MV-4-11 (cell line): ENCODE data around the gene FLYWCH1.

Experiments
- DNase-seq: peaks from one replicate; lab custom pipeline; 2025; lab: John Stamatoyannopoulos, UW

The FLYWCH1 gene, protein sequence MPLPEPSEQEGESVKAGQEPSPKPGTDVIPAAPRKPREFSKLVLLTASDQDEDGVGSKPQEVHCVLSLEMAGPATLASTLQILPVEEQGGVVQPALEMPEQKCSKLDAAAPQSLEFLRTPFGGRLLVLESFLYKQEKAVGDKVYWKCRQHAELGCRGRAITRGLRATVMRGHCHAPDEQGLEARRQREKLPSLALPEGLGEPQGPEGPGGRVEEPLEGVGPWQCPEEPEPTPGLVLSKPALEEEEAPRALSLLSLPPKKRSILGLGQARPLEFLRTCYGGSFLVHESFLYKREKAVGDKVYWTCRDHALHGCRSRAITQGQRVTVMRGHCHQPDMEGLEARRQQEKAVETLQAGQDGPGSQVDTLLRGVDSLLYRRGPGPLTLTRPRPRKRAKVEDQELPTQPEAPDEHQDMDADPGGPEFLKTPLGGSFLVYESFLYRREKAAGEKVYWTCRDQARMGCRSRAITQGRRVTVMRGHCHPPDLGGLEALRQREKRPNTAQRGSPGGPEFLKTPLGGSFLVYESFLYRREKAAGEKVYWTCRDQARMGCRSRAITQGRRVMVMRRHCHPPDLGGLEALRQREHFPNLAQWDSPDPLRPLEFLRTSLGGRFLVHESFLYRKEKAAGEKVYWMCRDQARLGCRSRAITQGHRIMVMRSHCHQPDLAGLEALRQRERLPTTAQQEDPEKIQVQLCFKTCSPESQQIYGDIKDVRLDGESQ

GRCh38 chr16:2911638-2912329, at the start of gene FLYWCH1:
Gene FLYWCH1, plus strand, starts transcription at chr16:2911931. Its CDS starts 17,755 bp downstream, at chr16:2929686.
- DNase-seq: peak; percentile 96

- no peak for DNase-seq
Measured at GRCh38 chr16:2865651-2866050, 46.1 kb upstream of the FLYWCH1 start.

DNA sequence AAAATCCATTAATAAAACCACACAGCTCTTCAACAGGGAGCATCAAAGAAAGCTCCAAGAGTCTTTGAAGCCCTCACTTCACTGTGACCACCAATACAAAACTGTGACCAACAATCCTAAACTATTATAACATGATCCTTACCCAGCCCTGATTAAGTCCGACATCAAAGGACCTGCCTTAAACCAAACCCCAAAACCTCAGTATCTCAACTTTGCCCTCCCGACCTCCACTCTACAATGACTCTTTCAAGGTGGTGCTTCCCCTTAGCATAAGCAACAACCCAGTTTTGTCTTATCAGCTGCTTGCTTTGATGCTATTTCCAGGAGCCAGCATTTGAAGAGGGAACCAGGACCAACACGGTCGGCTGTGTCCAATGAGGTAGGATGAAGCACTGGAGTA, 45.3 kb upstream of the FLYWCH1 start:
- DNase-seq: no peak

GRCh38 chr16:2867661-2867986, 44.1 kb upstream of the FLYWCH1 start:
- DNase-seq: no peak

DNA sequence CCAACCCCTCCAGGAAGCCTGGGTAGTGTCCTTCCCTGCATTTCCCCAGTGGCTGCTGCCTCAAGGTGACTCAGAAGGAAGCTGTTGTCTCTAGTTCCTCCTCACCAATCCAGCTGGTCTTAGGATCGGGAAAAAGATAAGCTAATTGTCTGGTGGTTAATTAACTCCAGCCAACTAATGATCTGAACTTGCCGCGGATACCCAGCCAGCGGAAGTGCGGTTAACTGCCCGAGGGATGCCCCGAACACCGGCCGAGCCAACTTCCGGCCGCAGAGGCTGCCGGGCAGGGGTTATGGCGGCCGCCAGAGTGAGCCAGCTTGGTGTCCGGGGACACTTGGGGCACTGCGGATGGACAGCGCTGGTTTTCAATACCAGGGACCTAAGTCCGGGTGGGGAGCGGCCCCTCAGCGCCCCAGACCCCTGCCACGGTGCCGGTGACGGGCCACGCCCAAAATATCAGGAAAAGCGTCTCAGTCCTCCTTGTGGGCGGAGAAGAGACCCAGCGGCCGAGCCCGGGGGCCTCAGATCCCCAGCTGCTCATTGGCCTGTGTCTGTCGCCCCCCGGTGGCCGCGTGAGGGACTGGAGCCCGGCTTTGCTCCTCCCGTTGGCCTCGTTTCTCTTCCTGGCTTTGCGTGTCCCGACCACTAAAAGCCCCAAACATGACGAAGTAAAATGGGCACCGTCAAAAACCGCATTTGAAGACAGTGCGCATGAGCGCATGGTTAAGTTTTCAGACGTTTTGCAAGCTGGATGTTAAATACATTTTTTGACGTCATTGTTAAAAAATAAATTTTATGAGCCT, 43.5 kb upstream of the FLYWCH1 start:
- peak; percentile 97 for DNase-seq

DNA sequence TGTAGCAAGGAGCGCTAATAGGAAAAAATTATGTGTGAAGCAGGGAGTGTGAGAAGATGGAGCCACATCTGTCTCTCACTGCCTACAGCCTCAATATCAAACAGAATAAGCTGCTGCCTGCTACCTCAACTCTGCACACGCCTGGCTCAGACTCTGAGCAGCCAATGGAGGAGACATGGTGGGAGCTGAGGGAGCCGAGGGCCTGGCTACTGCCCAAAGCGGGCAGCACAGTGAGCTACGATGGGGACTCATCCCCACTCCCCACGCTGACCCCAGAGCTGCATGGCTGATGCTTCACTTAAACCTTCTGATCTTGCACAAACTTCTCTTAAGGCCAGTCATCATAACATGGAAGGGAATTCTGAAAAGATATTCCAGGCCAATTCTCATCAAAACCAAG, 39.8 kb upstream of the FLYWCH1 start:
- no peak for DNase-seq

GRCh38 chr16:2874032-2874911, 37.5 kb upstream of the FLYWCH1 start:
- no peak for DNase-seq

DNA sequence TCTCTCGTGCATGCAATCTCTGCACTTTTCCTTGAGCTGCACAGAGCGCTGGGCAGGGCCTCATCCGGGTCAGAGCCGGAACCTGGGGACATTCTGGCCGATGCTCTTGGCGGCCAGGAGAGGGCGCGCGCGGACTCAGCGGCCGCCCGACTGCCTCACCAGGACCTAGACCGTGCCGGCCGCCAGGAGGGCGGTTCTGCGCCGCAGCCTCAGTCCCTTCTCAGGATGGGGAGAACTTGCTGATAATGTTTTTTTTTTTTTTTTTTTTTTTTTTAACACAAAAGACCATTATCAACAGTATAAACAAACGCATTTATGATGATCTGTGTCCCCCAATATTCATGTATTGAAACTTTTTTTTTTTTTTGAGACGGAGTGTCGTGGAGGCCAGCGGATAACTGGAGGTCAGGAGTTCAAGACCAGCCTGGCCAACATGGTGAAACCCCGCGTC, 36.8 kb upstream of the FLYWCH1 start:
- DNase-seq: peak; percentile 63

DNA sequence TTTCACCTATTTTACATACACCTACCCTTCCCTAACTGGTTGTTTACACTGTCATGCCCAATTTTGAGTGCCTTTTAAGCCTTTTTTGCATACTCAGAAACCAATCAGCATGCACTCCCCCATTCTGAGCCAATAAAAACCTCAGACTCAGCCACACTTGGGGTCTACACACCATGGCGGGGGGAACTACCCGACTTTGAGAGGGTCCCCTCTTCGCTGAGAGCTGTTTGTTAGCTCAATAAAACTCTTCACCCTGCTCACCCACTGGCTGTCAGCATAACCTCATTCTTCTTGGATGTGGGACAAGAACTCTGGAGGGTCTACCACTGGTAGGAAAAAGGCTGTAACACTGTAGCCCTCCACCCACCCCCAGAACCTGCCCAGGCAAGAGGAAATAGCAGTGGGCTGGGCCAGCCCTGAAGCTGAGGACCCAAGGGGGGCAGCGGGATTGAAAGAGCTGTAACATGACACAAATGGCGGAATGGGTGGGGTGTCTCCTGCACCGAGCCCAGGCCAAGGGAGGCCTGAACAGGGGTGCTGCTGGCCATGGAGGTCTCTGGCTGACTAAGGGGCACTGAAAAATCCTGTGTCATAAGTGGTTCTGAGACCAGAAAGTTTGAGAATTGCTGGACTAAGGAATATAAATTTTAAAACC, 31.8 kb upstream of the FLYWCH1 start:
- no peak for DNase-seq

GRCh38 chr16:2881783-2882649, 29.7 kb upstream of the FLYWCH1 start:
- no peak for DNase-seq

GRCh38 chr16:2882650-2883457, 28.9 kb upstream of the FLYWCH1 start, which contains the start of gene FLYWCH2:
Gene FLYWCH2, plus strand, starts transcription at chr16:2883215. Its CDS starts 13,235 bp downstream, at chr16:2896450.
- peak; percentile 98 for DNase-seq

GRCh38 chr16:2883458-2883908, 28.2 kb upstream of the FLYWCH1 start:
- DNase-seq: no peak

GRCh38 chr16:2884041-2884451, 27.7 kb upstream of the FLYWCH1 start:
- DNase-seq: no peak

- DNase-seq: no peak
Measured at GRCh38 chr16:2894231-2894630, 17.5 kb upstream of the FLYWCH1 start.

DNA sequence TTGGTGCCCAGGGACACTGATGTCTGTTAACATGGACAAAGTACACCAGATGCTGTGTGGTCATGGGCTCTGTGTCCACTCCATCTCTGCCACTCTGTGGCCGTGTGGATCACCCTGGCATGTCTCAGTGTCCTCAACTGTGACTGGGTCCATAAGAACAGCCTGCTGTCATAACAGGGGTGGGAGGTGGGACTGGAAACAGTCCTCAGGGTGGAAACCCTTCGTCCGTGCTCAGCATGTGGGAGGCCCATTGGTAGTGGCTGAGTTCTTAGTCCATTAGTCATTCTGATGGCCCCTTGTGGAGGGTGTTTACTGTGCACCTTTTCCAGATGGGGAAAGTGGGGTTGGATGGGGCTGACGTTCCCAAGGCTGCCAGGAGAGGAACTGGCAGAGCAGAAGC, 15.9 kb upstream of the FLYWCH1 start:
- no peak for DNase-seq

GRCh38 chr16:2896480-2897010, 15.2 kb upstream of the FLYWCH1 start:
- DNase-seq: no peak

GRCh38 chr16:2897110-2897509, 14.6 kb upstream of the FLYWCH1 start:
- DNase-seq: no peak
